Measurements from ENCODE around the gene HOXC4. TPM values are rescaled to one million over a fixed set of nuclear protein-coding genes. Genes with fewer than 3 reads are reported as not detected.
"Not testable (repeated sequence)": the region's sequence is repeated elsewhere in the genome, so short reads cannot be mapped to it uniquely, and the experiment has no call there.

The HOXC4 gene
- polyA plus RNA-seq, 4 donors = 42.7 to 53.0 (median 51.1) TPM

DNA sequence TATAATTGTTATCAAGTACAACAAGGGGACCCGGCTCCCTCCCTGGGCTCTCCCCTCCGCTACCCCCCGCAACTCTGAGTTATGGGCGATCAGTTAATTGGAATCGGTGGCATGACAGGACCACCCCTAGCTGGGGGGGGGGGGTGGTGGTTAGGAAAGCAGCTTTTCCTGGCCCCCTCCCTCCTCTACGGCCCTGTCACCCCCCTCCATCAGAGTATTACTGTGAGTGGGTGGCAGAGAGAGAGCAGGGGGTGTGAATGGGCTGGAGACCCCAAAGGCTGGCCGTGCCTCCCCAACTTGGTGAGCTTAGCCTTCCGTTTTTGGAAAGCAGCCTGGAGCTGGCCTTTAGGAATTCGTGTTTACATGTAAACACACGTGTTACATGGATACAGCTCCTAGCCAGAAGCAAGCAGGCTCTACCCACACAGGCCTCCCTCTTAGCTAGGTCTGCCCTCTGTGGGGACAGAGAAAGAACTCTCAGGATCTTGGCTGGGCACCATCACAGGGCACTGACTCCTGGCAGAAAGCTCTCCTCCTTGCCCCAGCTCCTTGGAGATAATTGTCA, 1.1 kb upstream of the HOXC4 start:
- no peak for DNase-seq (ENCODE audit: low read depth in 4 of 4, low spot score in 3 of 4)

DNA sequence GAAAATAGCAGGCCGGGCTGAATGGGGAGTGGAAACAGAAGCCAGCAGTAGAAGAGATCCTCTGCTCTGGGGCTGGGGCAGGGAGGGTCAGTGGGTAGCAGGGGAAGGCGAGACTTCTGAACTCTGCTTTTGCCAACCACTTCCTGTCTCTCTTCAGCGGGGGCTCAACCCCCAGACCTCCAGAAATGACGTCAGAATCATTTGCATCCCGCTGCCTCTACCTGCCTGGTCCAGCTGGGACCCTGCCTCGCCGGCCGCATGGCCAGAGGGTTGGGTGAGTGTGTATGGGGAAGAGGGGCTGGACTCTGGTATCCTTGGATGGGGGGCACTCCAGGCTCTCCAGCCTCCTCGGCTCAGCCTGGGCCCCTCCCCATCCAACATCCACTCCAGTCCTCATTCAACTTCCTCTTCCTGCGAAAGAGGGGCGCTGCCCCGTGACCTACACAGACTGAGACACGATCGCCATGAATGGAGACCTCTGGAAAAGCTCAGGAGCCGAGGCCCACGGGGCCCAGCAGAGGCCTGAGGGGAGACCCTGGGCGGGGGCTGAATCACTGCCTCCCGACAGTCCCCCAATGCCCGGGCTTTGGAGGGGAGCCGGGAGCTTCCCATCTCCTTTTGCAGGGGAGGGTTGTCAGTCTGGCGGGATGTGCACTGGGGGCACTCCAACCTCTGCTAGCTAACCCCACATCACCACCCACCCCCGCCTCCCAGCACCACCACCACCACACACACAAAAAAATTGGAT, 458 bp upstream of the HOXC4 start:
- no peak for DNase-seq (ENCODE audit: low read depth in 4 of 4, low spot score in 3 of 4)

DNA sequence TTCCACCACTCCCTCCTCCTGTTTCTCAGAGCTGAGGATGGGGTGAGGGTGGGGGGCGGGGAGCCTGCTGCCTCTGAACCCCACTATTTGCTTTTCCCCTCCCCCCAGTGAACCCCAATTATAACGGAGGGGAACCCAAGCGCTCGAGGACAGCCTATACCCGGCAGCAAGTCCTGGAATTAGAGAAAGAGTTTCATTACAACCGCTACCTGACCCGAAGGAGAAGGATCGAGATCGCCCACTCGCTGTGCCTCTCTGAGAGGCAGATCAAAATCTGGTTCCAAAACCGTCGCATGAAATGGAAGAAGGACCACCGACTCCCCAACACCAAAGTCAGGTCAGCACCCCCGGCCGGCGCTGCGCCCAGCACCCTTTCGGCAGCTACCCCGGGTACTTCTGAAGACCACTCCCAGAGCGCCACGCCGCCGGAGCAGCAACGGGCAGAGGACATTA, 1.1 kb downstream of the HOXC4 start:
- DNase-seq (ENCODE audit: low read depth in 4 of 4, low spot score in 3 of 4) = no peak

DNA sequence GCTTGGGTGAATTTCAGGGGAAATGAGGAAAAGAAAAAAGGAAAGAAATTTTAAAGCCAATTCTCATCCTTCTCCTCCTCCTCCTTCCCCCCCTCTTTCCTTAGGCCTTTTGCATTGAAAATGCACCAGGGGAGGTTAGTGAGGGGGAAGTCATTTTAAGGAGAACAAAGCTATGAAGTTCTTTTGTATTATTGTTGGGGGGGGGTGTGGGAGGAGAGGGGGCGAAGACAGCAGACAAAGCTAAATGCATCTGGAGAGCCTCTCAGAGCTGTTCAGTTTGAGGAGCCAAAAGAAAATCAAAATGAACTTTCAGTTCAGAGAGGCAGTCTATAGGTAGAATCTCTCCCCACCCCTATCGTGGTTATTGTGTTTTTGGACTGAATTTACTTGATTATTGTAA, 1.9 kb downstream of the HOXC4 start:
- no peak for DNase-seq (ENCODE audit: low read depth in 4 of 4, low spot score in 3 of 4)

DNA sequence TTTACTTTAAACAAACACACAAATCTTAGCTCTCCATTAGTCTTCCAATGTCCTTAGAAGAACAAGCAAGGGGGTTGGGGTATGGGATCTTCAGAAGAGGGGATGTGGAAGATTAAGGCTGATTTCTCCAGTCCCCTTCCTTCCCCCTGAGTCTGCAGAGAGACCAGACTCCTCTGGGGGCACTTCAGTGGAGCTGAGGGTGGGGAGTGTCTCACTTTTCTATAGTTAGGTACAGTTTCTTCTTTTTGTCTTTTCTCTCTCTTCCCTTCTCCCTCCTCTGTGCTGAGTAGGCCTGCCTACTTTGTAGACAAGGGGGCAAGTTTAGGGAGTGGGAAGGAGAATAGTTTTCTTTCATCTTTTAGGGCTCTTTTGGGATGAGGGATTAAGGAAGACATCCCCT, 2.5 kb downstream of the HOXC4 start:
- DNase-seq (ENCODE audit: low read depth in 4 of 4, low spot score in 3 of 4) = no peak

DNA sequence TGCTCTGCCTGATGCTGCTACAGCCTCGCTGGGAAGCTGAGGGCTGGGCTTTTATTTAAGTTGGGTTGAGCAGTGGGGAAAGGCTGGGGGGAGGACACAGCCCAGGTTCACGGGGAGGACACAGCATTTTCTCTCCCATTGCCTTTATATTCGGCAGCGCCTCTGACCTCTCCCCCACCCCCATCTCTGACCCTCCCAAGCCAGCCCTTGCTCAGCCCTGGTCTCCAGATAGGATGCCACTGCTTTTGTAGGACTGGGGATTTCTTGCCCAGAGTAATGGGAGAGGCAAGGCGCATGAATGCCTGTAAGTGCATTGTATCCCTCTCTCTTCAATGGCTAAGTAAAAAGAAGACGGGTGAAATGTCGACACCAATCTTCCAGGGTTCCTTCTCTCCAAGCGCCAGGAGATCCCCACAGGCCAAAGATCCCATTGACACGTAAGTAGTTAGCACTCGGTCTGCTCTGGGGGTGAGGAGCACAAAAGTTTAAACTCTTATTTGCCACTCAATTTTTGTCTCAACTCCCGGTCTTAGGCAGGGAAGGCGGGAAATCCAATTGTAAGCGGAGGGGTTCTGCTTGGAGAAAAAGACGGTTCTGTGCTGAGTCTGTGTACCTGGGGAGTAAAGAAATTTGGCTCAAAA, 4.6 kb downstream of the HOXC4 start:
- DNase-seq (ENCODE audit: low read depth in 4 of 4, low spot score in 3 of 4) = no peak

DNA sequence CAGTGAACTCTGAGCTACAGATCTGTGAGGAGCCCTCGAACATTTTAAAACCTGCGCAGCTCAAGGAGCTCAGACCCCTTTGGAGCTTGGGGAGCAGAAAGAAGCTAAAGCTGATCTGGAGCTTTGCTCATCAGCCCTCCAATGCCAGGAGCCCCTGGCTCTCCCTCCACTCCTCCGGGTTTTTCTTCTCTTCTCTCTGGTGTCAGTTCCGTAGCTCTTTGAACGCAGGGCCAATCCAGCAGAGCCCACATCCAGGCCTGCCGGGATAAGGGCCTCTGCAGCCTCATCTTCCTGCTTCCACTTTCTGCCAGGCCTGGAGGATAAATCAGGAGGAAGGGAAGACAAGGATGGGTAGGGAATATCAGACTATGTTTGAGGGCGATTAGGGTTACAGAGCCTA, 6.0 kb downstream of the HOXC4 start:
- DNase-seq (ENCODE audit: low read depth in 4 of 4, low spot score in 3 of 4) = no peak

DNA sequence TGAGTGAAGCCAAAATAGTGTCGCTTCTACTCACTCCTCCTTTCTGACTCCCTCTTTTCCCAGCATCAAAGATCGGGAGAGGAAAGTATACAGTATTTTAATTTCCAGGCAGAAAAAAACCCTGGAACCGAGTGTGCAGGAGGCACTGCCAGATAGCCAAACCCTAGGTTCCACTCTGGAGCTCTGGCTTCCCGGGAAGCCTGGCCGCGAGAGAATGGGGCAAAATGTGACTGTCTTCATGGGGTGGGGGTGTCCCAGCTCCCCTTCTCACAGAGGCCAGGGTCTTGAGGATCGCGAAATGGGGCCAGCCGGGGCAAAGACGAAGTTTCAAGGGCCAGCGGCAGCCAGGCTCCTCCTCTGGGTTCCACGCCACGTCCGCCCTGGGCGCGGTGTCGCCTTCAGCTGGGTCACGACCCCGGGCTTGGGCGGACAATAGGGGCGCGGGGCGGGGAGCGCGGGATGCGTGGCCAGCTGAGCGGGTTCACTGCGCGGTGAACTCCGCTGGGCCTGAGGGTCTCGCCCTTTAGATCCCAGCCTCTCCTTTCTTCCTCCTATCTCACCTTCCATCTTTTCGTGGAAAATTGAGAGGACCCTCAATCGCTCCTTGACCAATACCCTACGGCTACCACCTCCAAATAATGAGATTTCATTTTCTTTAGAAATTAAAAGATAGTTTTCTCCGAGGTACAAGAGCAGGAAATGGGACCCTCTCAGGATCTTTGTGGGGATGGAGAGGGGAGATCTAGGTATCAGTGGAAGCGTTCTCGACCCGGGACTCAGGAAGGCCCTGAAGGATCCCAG, 6.7 kb downstream of the HOXC4 start:
- no peak for DNase-seq (ENCODE audit: low read depth in 4 of 4, low spot score in 3 of 4)

DNA sequence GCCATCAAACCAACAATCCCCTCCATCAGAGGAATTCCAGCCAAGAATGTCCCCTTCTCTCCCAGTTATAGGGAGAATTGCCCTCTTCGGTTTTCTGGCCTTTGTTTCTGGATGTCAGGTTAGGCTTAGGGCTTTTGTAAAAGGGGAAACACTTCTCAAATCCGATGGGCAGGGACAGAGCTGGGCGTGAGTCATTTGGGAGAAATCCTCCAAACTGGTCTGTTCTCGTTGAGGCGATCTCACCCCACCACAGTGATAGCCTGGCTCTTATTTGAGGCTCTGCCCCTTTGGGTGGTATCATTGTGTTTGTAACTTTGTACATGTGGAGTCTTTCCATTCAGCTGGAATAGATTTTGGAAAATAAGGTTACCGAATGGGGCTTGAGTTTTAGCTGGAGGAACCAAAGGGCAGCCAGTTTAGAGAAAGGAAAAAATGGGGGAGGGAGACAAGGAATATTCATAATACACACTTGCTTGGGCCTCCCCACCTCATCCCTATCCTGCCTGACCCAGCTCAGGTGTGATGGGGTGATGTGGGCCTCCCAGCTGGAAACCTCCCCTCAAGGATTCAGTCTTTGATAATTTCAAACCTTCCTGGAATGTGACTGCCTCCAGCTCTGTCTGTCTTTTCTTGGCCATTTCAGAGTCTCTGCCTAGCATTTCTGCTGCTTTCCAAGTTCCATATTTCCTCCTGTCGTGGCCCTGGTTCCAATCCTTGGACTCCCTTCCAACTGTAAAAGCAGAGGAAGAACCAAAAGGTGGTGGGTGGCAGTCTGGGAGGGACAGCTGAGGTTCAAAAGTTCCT, 7.5 kb downstream of the HOXC4 start:
- DNase-seq (ENCODE audit: low read depth in 4 of 4, low spot score in 3 of 4) = no peak

DNA sequence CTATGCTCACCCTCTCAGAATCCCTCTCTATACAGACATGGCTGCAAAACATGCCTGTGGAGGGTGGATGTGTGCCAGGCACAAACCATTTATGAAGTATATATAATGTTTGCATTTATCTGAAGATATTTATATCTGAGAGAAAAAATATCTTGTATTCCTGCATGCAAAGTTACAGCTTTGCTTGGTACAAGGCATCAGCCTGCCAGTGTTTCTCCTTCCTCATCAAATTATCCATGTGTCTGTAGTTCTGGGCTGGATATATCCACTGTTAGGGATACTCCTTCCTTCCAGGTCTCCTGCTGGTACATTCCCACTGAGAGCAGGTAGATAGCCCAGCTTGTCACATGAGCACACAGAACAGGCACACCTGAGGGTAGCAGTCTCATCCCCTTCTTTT, 12.0 kb downstream of the HOXC4 start:
- no peak for DNase-seq (ENCODE audit: low read depth in 4 of 4, low spot score in 3 of 4)

DNA sequence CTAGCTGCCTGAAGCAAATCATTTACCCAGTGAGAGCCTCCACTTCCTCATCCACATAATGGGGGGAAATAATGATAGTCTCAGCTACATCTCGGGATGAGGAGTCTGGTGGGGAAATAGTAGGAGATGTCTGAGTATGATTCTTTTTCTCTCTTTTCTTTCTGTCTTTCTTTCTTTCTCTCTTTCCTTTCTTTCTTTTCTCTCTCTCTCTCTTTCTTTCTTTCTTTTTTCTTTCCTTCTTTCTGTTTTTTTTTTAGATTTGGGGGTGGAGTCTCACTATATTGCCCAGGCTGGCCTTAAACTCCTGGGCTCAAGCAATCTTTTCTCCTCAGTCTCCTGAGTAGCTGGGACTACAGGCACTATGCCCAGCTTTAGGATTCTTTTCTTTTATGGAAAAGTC, 12.8 kb downstream of the HOXC4 start:
- DNase-seq (ENCODE audit: low read depth in 4 of 4, low spot score in 3 of 4) = no peak

DNA sequence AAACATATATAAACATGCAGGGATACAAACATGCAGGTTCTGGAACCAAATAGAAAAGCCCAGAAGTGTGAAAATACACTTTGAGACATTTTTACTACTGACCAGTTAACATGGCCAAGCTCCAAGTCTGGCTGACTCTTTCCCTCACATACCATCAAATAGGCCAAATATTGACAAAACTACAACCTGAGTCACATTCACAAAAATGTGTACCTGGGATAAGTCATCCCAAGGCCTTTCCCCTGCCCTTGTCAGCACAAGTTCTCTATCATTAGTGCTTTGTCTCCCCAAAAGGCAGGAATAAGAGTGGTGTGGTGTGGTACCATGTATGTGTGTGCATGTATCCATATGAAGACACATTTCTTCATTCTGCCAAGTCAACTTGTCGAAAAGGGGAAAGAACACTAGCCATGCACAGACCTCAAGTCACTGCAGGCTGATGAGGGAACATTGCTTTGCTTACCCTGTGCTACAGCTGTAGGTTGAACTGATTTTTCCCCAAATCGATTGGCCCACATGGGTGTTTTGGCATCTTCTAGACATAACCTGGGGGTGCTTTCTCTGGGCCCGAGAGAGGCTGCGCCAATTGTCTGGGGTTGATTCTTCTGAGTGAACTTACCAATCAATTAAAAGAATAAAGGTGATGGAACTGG, 14.9 kb downstream of the HOXC4 start:
- DNase-seq (ENCODE audit: low read depth in 4 of 4, low spot score in 3 of 4) = no peak

DNA sequence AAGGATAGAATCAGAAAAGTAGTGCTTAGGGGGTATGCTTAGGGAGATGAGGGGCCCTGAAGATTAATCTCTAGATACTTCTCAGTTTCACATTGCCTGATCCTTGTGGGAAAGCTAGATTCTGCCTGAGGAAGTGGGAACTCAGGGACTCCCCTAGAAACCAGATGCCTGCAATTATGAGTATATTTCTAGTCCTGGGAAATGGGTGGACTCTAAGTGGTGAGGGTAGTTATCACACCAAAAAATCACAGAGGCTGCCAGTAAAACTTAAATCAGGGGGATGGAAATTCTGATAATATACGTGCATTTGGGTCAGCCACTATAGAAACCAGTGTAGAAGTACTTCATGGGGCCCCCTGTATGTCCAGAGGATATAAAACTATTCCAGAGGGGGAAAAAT, 18.3 kb downstream of the HOXC4 start:
- no peak for DNase-seq (ENCODE audit: low read depth in 4 of 4, low spot score in 3 of 4)

DNA sequence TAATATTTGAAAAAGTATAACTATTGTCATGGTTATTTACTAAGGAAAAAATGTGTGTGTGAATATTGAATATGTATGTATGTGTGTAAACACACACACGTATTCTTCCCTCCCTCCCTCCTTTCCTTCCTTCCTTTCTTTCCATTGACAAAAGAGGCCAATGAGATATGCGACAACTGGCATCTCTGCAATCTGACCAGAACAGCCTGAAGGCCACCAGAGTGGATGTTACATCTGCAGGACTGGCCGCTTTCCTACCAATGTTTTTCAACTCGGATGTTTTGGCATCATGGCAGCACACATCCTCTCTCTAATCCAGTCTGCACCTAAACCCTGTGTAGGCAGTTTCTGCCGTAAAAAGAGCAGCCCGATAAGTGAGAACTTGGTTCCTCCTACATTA, 20.7 kb downstream of the HOXC4 start:
- DNase-seq (ENCODE audit: low read depth in 4 of 4, low spot score in 3 of 4) = no peak

DNA sequence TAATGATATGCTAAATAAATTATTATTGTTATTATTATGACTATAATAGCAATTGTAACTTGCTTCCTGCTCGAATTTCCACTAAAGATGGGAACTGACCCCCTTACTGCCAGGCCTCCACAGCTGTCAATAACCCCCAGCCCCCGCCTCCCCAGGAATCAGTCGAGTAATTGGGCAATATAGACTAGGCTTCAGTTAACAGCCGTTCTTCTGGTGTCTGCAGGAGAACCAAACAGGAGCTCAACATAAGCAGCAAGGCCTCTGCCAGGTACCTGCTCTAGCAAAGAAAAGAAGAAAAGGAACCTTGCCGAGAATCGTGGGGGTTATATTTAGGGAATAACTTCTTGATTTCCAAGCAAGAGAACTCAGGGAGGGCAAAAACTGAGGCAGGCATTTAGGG, 21.8 kb downstream of the HOXC4 start:
- no peak for DNase-seq (ENCODE audit: low read depth in 4 of 4, low spot score in 3 of 4)

DNA sequence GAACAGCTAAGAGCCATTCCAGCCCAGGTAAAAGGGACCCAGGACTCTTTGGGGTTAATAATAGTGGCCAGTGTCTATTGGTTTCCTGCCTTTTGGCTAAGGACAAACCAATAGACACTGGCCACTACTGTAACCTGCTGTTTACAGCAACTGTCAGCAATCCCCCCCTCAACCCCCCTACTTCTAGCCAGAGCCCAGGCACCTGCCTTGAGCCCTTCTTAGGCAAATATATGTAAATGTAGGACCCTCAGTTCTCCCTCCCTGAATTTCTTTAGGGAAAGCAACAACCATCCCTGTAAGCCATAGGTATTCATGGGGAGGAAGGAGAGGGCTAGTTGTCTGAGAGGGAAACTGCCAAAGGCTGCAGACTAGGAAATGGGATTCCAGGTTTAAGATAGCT, 22.3 kb downstream of the HOXC4 start:
- no peak for DNase-seq (ENCODE audit: low read depth in 4 of 4, low spot score in 3 of 4)

DNA sequence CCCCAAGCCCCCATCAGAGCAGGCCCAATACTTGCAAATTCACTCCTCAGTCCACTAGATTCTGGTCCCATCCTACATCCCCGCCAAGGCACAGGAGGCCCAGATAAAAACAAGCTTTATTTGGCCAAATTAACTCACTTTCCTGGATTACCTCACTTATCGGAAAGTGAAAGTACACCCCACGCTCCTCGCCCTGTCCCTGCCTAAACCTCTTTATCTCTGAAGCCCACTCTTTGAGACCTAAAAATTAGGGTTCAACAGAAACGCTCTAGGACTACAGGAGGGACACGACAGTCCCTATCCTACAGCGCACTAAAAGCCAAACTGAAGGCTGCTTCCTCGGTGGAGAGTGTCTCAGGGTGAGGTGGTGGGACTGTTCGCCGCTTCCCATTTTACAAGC, 24.2 kb downstream of the HOXC4 start:
- not testable (repeated sequence) for DNase-seq (ENCODE audit: low read depth in 4 of 4, low spot score in 3 of 4)

DNA sequence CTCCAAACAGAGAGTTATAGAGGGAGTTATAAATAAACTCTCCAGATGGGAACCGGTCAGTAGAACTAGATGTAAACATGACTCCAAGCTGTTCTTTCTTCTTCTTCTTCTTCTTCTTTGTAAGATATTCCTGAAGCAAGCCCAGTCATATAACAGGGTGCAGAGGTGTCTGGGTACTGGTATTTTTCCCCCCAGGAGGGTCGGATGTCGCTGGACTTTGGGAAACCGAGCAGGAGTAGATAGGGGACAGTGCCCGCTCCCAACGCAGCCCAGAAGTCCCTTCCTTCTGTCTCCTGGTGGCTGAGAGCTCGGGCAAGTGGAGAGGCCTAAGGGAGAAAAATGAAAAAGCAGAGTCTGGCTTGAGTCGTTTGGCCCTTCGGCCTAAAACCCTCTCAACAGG, 25.5 kb downstream of the HOXC4 start:
- DNase-seq (ENCODE audit: low read depth in 4 of 4, low spot score in 3 of 4) = not testable (repeated sequence)

DNA sequence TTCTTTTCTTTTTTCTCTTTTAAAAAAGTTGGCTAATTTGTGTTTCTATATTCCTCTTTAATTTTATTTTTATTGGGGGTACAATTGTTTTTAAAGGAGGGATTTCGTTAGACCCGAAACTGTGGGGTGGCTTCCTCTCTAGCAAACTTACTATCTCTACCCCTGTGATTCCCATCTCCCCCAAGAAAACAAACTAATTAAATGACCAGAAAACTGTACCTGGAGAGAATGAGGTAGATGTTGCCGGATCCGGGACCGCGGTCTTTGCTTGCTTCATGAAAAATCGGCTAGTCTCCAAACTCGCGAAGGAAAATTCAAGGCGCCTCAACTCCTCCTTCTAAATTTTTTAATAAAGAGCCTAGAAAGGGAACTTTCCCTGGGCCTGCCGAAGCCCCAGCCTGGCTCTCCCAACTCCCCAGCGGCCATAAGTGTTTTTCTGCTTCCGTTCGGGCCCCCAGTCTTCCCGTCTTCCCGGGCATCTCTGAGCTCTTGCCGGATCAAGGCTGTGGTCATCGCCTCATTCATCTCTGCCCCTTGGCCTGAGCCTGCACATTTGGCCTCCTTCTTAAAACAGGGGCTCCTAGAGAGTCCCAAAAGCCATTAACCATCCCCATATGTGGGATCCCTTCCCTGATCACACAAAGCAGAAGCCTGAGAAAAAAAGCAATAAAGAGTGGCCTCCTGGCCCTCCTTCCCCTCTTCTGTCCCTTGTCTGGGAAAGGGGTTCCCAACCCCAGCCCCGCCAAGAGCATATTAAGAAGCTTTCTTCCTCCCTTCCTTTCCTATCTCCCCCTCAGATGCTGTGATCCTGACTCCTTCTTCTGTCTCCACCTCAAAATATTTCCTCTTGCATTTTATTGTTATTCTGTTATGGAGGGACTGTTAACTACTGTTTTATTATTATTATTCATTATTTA, 26.6 kb downstream of the HOXC4 start:
- DNase-seq (ENCODE audit: low read depth in 4 of 4, low spot score in 3 of 4) = not testable (repeated sequence)
